HPDE6-E6E7 (cell line): Measurements from ENCODE around the gene DACT3.

Experiments used
- DNase-seq: peaks from one replicate; pipeline ENCODE4 v3.0.0; 2011; ENCODE audit warnings: missing footprints; ENCODE audit errors: extremely low spot score

Gene DACT3

GRCh38 chr19:46611776-46612175 is 49.2 kb downstream of the DACT3 start:
- no peak for DNase-seq

DNA sequence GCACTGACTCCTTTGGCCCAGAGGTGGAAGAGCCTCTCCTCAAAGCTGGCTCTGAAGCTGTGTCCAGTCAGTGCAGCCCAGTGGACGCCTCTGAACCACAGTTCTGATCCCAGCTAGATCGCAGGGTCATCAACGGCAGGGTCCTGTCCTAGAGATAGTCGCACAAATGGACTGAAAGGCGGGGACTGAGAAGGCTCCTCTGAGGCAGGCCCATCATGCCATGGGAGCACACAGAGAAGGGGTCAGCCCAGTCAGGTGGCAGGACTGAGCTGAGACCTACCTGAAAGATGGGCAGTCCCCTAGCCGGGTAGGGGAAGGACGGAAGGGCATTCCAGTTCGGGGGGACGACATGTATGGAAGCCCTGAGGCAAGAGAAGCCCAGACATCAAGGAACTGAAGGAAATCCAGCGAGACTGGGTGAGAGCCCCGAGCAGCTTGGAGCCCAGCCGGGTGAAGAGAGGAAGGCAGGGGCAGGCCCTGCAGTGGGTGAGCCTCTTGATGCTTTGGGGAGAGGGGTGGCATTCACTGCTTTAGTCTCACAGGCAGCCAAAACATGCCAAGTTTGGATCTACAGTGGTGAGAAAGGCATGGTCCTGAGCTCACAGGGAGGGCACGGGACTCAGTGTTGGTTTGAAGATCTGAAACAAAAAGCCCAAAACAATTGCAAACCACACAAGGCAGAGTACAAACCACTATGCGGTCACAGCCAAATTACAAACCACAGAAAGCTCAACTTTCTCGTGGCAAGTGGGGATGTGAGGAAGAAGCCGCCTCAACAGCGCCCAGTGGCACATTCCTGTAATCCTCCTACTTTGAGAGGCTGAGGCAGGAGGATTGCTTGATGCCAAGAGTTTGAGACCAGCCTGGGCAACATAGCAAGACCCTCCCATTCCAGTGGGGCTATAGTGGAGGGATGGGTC is 49.9 kb downstream of the DACT3 start:
- no peak for DNase-seq

DNA sequence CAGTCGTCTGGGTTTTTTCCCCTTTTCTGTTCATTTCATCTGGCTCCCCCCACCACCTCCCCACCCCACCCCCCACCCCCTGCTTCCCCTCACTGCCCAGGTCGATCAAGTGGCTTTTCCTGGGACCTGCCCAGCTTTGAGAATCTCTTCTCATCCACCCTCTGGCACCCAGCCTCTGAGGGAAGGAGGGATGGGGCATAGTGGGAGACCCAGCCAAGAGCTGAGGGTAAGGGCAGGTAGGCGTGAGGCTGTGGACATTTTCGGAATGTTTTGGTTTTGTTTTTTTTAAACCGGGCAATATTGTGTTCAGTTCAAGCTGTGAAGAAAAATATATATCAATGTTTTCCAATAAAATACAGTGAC is 50.6 kb downstream of the DACT3 start:
- no peak for DNase-seq

- no peak for DNase-seq
Measured at GRCh38 chr19:46609511-46610412, 51.2 kb downstream of the DACT3 start.

DNA sequence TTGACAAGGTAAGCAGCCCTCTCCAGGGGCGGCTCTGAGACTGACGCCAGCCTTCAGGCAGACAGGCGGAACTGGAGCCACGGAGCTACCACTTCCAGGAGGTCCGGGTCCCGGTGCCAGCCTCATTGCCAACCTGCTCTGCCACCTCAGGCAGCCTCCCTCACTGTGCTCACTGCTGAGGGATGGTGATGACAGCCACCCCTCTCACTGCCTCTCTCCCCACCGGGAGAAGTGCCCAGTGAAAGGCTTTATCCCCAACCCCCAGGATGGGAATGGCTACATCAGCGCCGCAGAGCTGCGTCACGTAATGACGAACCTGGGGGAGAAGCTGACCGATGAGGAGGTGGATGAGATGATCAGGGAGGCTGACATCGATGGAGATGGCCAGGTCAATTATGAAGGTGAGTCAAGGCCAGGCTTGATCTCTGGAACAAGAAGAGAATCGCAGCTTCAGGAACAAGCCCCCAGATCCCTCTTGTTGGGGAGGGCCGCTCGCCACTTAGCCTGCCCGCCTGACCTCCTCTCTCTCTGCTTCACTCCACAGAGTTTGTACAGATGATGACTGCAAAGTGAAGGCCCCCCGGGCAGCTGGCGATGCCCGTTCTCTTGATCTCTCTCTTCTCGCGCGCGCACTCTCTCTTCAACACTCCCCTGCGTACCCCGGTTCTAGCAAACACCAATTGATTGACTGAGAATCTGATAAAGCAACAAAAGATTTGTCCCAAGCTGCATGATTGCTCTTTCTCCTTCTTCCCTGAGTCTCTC is 52.2 kb downstream of the DACT3 start:
- DNase-seq: no peak

GRCh38 chr19:46608178-46608577 is 52.8 kb downstream of the DACT3 start:
- DNase-seq: no peak

- no peak for DNase-seq
Measured at GRCh38 chr19:46607448-46607841, 53.5 kb downstream of the DACT3 start.

- no peak for DNase-seq
Measured at GRCh38 chr19:46606681-46607447, 54.1 kb downstream of the DACT3 start.

GRCh38 chr19:46606019-46606418 is 55.0 kb downstream of the DACT3 start:
- DNase-seq: no peak

DNA sequence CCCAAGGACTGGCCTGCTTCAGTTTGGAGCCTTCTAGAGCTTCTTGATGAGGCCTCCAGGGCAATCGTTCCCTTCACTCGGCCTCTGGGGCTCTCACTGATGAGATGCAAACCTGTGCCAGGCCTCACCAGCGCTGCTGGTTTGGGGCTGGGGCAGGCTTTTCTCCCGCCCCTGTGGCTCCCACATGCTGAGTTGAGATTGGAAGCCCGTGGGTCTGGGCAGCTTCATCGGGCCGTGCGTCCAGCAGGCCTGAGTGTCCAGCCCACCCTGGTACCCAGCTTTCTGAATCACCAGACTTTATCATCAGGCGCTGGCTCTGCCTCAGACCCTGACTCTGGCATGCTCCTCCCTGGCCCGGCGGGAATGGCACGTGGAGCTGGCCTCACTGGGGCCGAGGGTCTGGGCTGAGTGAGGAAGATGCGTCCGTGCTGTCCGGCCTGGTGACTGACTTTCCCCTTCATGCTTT is 55.6 kb downstream of the DACT3 start:
- DNase-seq: no peak

- no peak for DNase-seq
Measured at GRCh38 chr19:46604781-46605355, 56.1 kb downstream of the DACT3 start.

- DNase-seq: no peak
Measured at GRCh38 chr19:46603752-46604231, 57.2 kb downstream of the DACT3 start.

- no peak for DNase-seq
Measured at GRCh38 chr19:46603195-46603637, 57.8 kb downstream of the DACT3 start.

GRCh38 chr19:46602392-46603194 is 58.4 kb downstream of the DACT3 start:
- no peak for DNase-seq

DNA sequence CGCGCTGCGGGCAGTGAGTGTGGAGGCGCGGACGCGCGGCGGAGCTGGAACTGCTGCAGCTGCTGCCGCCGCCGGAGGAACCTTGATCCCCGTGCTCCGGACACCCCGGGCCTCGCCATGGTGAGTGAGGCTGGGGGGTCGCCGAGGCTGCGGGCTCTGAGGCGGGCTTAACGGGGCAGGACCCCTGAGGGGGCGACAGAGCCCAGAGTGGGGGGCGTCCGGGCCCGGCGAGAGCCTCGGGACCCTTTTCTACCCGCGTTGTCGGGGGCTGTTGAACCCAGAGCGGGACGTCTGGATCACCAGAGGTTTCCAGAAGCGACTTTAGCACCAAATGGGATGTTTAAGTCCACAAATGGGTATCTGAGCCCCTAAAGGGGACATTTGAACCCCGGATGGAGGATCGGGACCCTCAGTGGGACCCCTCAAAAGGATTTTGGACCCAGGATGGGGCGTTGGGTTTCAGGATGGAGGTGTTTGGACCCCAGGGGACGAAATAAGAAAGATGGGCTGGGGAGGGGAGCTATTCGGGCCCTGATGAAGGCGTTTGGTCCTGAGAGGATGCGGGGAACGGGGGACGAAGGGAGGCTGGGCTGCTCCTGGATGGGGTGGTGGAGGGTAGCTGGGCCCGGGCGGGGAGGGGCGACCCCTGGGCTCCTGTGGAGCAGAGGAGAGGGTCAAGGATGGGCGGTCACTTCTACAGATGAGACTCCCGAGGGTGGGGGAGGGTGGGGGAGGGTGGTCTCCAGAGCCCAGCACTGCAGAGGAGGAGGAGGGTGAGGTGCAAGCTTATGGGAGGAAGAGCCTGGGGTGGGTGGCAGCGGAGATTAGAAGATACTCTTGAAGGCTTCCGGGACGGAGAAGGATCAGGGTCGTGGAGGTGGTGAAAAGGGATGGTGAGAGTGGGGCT is 59.4 kb downstream of the DACT3 start, which contains the start of gene CALM3:
Gene CALM3, plus strand, starts transcription at position 13 of the 907 bp plus-strand sequence. Its CDS starts 105 bp downstream, at position 118.
- no peak for DNase-seq

GRCh38 chr19:46600384-46601317 is 60.3 kb downstream of the DACT3 start:
- DNase-seq: peak; percentile 92

- no peak for DNase-seq
Measured at GRCh38 chr19:46599716-46600373, 61.1 kb downstream of the DACT3 start.
